GM21381 (cell line): ENCODE measurements around the gene SMURF1.

Experiments
- ATAC-seq: cut with Tn5 transposase; IDR thresholded peaks from one replicate; pipeline ENCODE4 v1.9.1; 2021; ENCODE audit warnings: mild to moderate bottlenecking, moderate library complexity; ENCODE audit not compliant: unreplicated experiment

Gene SMURF1

GRCh38 chr7:99141841-99142726, 1.8 kb downstream of the SMURF1 start:
- no peak for ATAC-seq

- no peak for ATAC-seq
These were observed 2.6 kb downstream of the SMURF1 start for GRCh38 chr7:99141334-99141733.

- ATAC-seq, result no peak
These were observed 3.1 kb downstream of the SMURF1 start for GRCh38 chr7:99140813-99141212.

GRCh38 chr7:99139036-99139435, 4.9 kb downstream of the SMURF1 start:
- ATAC-seq, result no peak

GRCh38 chr7:99137411-99138180, 6.3 kb downstream of the SMURF1 start:
- no peak for ATAC-seq

- ATAC-seq, result no peak
These were observed 8.0 kb downstream of the SMURF1 start for GRCh38 chr7:99135938-99136337.

- ATAC-seq, result no peak
These were observed 9.9 kb downstream of the SMURF1 start for GRCh38 chr7:99133766-99134564.

GRCh38 chr7:99132595-99133321, 11.2 kb downstream of the SMURF1 start:
- ATAC-seq, result no peak

GRCh38 chr7:99131290-99131689, 12.6 kb downstream of the SMURF1 start:
- ATAC-seq, result no peak

GRCh38 chr7:99129536-99129935, 14.4 kb downstream of the SMURF1 start:
- ATAC-seq, result no peak

- ATAC-seq, result no peak
These were observed 14.9 kb downstream of the SMURF1 start for GRCh38 chr7:99129001-99129400.

- no peak for ATAC-seq
These were observed 15.6 kb downstream of the SMURF1 start for GRCh38 chr7:99128076-99128950.

- no peak for ATAC-seq
These were observed 16.3 kb downstream of the SMURF1 start for GRCh38 chr7:99127636-99128035.

- no peak for ATAC-seq
These were observed 16.9 kb downstream of the SMURF1 start for GRCh38 chr7:99126921-99127553.

GRCh38 chr7:99125505-99125865, 18.4 kb downstream of the SMURF1 start:
- no peak for ATAC-seq

GRCh38 chr7:99124751-99125504, 19.0 kb downstream of the SMURF1 start:
- ATAC-seq, result no peak

- ATAC-seq, result no peak
These were observed 19.7 kb downstream of the SMURF1 start for GRCh38 chr7:99124236-99124635.

GRCh38 chr7:99123571-99124033, 20.3 kb downstream of the SMURF1 start:
- no peak for ATAC-seq
